ENCODE data around the gene FAM83C.

GRCh38 chr20:35270021-35270902 lies 22.0 kb downstream of the FAM83C start:
- no peak for TF ChIP-seq CTCF (conservative IDR thresholded peaks at IDR 0.05)
- no peak for TF ChIP-seq ZFX (IDR thresholded peaks at IDR 0.05)
